8988T (cell line): ENCODE measurements around the gene QRSL1.
"Not testable (repeated sequence)": the region's sequence is repeated elsewhere in the genome, so short reads cannot be mapped to it uniquely, and the experiment has no call there.

ENCODE experiments used
- DNase-seq: peaks from one replicate; pipeline ENCODE4 v3.0.0; 2011

QRSL1 gene, protein sequence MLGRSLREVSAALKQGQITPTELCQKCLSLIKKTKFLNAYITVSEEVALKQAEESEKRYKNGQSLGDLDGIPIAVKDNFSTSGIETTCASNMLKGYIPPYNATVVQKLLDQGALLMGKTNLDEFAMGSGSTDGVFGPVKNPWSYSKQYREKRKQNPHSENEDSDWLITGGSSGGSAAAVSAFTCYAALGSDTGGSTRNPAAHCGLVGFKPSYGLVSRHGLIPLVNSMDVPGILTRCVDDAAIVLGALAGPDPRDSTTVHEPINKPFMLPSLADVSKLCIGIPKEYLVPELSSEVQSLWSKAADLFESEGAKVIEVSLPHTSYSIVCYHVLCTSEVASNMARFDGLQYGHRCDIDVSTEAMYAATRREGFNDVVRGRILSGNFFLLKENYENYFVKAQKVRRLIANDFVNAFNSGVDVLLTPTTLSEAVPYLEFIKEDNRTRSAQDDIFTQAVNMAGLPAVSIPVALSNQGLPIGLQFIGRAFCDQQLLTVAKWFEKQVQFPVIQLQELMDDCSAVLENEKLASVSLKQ

DNA sequence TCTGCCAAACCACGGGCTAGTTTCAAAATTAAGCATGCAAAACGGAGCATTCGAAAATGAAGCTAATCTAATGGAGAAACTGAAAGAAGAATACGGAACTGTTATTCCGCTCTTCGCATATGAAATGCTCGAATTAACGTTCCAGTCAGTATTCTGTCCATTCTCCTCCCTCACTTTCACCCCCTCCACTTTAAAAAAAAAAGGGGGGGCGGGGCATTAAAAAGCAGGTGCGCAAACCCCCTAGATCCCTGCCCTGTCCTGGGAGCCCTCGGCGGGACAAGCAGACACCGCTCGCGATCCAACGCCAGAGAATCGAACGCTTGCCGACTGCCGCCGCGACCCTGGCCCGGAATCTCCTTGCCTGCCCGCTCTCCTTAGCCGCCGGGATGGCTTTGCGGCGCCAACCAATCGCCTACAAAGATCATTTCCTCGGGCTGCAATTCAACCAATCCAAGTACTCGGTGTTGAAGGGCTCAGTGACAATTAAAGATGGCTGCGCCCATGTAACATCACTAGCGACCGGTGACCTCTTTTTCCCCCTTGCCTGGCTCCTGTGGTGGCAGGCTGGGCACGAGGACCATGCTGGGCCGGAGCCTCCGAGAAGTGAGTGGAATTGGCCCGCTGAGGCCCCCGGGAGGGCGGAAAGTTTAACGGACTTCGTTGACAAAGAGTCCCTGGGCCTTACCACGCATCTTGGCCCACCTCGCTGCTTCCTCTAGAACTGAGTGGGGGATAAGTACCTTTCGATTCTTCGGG lies at the start of gene QRSL1, which contains the start of gene RTN4IP1:
Gene QRSL1, plus strand, starts transcription at position 476 of the 756 bp plus-strand sequence. Its CDS starts 104 bp downstream, at position 580.
Gene RTN4IP1, minus strand, starts transcription at position 396 of the 756 bp plus-strand sequence. CDS start 477 bp downstream, outside the sequence.
- DNase-seq = peak; percentile 68

DNA sequence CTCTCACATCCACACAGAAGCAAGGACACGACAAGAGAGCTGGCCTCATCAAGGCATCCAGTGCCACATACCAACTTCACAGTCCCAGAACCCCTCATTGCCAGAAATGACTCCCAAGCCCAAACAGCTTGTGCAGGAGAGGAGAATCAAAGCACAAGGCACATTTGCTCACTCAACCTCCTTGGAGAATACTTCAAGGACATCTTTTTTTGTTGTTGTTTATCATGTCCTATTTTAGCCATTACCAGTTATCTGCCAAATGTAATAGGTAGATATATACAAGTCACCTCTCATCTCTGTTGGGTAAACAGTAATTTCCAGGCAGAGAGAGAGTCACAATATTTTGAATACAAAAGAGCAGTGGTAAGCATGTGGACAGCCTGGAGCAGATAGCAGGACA lies 47.9 kb upstream of the QRSL1 start:
- no peak for DNase-seq

DNA sequence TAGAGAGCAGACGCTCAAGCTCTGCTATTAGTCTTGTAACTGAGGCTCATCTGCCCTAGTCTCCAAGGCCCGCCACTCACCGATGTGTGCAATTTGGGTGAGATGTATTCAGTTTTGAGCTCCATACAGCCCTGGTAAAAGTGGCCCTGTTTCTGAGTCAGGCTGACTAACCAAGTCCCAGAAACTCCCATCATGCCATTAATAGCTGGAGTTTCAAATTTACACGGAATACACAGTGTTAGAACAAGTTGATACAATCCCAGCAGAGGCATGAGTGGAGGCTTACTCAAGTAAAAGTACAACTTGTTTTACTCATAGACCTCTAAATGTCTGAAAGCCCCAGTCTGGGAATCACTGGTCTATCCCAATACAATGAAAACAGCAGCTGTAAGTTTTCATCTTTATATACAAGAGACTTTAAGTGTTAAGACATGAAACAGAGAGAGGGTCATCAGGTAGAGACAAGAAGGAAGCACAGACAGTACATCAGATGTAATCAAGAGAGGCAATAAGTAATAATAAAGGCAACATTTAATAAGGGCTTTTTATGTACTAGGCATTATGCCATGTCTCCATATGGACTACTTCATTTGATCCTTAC lies 42.5 kb upstream of the QRSL1 start:
- DNase-seq = no peak

DNA sequence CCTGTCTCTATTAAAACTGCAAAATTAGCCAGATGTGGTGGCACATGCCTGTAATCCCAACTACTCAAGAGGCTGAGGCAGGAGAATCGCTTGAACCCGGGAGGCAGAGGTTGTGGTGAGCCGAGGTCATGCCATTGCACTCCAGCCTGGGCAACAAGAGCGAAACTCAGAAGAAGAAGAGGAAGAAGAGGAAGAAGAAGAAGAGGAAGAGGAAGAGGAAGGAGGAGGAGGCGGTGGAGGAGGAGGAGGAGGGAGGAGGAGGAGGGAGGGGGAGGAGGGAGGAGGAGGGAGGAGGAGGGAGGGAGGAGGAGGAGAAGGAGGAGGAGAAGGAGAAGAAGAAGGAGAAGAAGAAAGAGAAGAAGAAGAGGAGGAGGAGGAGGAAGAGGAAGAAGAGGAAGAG lies 40.4 kb upstream of the QRSL1 start:
- not testable (repeated sequence) for DNase-seq

DNA sequence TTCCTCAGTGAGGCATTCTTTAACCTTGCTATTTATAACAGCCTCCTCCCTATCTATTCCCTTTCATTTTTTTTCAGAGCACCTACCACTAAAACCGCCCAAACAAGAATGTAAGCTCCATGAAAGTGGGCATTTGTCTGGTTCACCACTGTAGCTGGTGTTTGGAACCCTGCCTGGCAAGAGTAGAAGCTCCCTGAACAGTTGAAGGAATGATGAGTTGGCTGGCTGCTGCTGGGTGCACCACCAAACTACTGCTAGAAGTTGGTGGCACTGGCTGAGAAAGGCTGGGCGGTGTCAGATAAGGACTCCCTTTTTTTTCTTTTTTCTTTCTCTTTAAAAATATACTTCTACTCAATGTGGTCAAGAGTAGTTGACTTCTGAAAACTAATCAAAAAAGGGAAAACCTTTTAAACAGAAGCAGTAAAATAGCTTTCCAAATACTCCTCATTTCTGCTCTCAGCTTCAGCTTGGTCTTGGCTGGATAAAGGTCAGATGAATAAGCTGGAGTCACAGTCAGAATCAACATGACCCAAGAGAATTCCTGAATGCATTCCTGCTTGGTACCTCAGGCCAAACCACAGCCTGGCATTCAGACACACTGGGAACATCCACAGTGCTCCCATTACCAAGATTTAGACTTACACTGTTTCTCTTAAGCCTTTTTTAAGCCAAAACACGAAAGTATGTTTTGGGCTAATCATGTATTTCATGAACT lies 38.1 kb upstream of the QRSL1 start:
- DNase-seq = no peak

DNA sequence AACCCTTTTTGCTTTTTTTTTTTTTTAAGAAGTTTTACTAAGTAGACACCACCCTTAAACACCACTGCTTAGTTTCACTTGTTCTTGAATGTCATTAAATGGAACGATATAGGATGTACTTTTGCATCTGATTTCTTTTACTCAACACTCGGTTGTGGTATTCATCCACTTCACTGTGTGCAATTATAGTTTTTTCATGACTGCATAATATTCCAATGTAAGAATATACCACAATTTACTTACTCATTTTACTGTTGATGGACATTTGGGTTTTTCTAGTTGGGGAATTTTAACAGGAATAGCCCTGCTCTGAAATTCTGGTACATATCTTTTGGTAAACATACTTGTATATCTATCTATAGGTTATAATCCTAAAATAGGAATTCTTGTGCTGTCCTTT lies 29.9 kb upstream of the QRSL1 start:
- DNase-seq = no peak

DNA sequence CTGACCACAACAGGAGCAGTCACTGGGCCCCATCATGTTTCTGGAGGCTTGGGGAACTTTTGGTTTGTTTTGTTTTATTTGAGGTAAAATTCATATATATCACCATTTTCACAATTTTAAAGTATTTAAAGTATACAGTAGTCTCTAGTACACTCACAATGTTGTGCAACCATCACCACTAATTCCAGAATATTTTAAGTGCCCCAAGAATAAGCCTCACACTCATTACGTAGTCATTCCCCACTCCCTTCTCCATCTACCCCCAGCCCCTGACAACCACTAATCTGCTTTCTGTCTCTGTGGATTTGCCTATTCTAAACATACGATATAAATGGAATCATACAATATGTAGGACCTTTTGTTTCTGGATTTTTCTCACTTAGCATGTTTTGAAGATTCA lies 29.0 kb upstream of the QRSL1 start:
- no peak for DNase-seq

DNA sequence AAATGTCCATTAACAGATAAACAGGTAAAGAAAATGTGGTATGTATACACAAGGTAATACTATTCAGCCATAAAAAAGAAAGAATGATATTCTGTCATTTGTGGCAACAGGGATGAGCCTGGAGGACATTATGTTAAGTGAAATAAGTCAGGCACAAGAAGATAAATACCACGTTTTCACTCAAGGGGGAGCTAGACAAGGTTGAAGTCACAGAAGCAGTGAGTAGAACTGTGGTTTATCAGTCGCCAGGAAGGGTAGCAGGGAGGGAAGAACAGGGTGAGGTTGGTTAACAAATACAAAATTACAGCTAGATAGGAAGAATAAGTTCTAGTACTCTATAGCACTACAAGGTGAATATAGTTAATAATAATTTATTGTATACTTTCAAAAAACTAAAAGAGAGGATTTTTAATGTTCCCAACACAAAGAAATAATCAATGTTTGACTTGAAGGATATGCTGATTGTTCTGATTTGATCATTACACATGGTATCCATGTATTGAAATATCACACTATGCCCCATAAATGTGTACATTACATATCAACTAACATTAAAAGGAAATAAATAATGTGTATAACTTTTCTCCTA lies 21.2 kb upstream of the QRSL1 start:
- DNase-seq = no peak

DNA sequence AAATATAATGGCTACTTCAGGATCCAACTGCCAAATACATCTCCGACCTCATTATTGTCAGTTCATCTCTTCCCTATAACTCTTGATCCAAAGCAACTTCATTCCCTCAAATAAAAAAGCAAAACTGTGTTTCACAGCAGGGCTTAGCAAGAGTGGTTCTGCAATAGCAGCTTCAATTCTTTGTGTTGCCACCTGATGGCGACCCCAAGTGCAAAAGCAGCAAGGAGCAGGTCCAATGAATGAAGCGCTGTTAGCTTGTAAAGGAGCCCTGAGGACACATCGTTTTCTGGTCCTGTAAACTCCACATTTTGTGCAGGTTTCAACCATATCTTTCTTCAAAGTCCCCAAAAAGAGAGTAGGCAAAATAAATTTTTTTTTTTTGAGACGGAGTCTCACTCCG lies 19.7 kb upstream of the QRSL1 start:
- no peak for DNase-seq

DNA sequence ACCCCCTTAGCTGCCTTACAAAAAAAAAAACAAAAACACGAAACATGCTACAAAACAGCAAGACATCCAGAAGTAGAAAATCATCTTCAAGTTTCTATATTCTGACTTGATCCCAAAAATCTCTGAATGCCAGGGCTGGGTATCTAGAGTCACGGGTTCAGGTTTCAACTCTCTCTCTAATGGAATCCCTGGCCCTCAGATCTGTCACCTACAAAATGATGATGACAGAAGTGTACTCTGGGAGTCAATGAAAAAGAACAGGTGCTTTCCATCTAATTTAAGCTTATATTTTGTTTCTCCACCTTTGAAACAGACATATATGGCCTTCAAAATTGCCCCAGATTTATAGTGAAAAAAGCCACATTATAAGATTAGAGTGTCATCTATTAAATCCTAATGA lies 18.3 kb upstream of the QRSL1 start:
- no peak for DNase-seq

DNA sequence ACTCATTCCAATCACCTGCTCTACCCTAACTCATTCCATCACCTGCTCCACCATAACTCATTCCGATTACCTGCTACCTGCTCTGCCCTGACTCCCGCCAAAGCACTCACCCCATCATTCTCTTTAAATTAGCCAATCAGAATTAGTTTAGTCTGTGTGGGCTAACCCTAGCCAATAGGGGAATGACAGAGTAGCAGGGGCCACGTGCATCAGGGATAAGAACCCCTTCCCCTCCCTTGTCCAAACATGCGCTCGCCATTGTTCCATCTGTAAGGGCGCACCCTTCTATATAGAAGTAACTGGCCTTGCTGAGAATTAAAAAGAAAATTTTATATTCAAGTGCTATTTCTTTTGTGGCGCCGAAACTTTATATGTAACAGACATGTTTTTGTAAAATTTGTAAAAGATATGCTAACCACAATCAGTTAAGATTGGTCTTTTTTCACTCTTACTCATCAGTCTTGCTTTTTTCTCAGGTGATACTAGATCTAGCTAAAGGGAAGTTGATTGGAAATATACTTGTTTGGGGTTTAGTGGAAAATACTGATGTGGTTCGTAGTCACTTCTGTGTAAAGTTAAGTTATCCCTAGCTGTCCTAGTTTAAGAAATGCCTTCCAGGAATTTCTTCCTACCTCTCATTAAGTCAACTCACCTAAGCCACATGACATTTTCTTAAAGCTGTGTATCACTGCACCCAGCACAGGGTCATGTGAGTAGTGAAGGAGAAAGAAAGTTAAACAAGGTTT lies 16.5 kb upstream of the QRSL1 start:
- DNase-seq = no peak

DNA sequence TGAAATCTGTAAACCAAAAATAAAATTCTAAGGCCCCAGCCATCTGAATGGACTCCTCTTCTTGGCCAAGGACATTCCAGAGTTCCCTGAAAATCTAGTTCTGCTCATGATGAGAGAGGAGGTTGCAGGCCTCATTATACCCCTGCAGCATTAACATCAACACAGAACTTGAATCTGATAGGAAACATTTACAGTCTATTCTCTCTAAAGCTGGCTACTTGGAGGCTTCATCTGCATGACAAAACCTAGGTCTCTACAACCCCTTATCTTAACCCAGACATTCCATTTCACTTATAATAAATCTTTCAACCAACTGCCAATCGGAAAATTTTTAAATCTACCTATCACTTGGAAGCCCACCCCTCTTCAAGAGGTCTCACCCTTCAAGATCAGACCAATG lies 15.8 kb upstream of the QRSL1 start:
- DNase-seq = no peak

DNA sequence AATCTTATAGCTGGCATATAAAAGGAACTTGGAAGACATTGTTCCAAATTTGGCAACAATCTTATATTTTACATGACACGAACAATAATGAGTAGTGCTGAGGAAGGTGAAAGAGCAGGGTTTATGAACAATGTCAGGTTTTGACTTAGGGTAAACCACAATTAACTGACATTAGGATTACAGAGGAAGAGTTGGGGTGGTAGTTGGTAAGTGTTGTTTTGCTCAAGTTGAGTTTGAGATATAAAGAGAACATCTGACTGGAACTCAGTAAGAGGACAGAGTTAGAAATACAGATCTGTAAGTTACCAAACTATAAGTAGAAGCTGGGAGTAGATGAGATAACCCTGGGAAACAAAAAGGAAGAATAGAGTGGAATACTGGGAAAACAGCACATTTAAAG lies 15.2 kb upstream of the QRSL1 start:
- DNase-seq = no peak

DNA sequence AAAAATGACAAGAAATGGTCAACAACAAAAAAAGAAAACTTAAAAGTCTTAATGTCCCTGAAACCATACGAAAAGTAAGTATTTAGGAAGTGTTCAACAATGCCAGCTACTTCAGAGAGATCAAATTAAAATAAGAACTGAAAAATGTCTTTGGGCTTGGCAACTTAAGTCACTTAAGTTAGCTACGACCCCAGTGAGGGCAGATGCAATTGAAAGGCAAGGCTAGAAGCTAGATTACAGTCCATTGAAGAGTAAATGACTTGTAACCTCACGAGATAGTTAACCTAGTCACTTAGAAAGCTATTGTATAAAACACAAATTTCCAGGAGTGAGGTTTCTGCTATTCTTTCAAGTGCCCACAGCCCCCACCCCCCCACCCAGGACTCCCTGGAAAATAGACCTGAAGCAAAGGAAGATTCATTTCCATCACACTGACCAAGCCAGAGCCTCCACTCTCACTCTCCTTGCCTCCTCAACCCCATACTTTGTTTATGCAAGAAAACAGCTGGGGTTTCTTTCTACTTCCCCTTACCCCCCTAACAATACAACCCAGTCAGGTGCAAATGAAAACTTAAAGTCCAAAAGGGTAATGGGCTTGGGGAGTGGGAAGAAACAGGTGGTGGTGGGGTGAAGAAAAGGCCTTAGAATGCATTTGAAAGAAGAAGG lies 14.7 kb upstream of the QRSL1 start:
- DNase-seq = no peak

DNA sequence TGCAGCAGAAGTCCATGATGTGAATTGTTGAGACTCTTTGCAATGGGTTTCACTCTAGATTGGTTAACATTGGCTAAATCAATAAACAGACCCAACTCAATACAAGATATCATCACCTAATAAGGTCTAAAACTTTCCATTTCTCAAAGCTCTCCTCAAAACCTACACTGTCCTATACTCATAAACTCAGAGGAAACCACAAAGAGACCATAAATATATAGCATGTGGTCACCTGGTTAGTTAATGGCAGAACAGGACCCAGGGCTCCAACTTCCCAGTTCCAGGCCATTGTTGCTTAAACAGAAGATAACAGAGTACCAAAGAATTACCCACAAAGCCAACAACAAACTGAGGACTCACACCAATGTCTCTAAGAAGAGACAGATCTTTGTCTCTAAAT lies 12.1 kb upstream of the QRSL1 start:
- DNase-seq = no peak

DNA sequence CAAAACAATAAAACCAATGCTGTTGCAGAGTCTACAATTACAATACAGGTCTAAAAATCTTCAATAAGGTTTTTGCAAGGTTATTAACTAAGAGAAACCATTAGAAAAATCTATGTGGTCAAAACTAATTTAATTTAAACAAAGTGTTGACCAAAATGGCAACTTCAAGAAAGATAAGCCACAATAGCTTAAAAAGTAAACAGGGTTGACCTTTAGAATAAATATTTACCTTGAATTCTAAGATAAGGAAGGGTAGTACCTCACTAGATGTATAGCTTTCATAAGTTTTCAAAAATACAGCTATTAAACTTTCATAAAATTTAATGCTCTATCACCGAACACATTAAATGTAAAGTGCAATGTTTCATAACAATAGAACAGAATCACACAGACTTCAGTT lies 11.5 kb upstream of the QRSL1 start:
- DNase-seq = no peak

DNA sequence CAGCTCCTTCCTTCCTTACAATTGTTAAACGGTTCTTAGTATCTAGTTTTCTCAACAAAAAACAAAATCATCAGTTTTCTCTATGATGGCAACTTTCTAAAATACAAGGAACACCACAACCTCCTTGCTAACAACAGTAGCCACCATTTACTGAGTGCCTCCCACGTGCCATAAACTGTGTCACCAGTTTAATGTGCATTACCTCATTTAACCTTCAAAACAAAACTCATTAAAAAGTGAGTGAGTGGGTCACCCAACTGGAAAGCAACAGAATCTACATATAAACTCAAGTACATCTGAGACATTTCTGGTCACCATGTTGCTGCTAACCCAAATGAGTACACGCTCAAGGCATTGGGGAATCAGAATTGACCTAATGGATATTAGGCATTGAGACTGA lies 11.1 kb upstream of the QRSL1 start:
- no peak for DNase-seq

DNA sequence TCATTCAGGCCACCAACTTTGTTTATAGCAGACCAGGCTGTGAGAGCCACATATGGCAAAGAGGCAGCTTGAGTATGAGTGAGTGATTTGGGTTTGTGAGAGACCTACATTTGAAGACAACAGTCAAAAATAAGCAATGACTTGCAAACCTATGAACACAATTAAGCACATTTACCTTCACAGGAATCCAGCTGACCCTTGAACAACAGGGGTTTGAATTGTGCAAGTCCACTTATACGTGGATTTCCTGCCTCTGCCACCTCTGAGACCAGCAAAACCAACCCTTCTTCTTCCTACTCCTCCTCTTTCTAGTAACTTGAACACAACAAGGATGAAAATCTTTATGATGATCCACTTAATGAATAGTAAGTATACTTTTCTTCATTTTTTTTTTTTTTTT lies 10.2 kb upstream of the QRSL1 start:
- DNase-seq = no peak

DNA sequence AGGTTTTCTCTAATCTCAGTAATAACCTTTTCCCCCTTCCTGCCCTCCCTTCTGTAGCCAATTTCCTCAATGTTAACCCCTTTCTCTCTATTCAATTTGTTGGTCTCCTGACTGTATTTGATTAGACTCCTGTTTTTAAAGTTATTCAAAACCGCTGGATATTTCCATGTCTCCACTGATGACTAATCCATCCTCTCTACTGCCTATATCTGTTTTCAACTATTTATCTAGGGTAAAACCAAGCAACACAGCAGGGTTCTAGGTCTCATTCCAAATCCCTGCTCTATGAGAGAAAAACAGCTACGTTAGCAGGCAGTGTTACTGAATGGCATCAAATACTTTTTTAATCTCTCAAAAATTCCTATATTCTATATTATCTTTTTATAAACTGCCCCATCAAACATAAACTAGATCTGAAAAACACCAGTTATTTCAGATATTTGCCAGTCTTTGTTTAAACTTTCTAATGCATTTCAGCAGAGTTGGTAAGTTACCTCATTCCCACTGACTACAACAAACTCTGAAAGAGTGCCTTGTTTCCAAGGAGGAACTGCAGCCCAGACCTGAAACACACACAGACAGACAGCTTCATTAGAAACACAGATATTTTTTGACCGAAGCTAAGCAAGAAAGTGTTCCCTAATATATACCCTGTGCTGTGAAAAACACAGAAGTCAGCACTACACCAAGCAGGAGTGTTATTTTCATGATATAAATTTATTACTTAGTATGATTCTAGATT lies 8.3 kb upstream of the QRSL1 start:
- DNase-seq = no peak

DNA sequence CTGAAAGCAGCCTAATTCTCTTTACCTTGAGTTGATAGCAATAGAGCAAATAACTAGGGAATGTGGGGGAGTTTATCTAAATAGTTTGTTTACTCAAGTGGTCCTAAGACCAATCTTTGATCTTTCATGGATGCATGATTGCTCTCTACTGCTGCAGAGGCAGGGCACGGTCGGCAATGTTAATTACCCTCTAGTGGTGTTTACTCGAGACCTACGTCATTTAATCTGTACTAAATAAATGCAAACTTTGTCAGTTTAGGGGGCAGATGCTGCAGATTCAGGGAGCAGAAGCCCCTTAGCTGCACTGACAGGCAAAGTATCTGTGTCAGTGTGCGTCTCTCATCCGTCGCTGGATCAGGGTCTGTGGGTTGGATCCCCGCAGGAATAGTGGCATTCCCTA lies 7.0 kb upstream of the QRSL1 start:
- no peak for DNase-seq
